ENCODE results near the gene ICE1.

The ICE1 gene

DNA sequence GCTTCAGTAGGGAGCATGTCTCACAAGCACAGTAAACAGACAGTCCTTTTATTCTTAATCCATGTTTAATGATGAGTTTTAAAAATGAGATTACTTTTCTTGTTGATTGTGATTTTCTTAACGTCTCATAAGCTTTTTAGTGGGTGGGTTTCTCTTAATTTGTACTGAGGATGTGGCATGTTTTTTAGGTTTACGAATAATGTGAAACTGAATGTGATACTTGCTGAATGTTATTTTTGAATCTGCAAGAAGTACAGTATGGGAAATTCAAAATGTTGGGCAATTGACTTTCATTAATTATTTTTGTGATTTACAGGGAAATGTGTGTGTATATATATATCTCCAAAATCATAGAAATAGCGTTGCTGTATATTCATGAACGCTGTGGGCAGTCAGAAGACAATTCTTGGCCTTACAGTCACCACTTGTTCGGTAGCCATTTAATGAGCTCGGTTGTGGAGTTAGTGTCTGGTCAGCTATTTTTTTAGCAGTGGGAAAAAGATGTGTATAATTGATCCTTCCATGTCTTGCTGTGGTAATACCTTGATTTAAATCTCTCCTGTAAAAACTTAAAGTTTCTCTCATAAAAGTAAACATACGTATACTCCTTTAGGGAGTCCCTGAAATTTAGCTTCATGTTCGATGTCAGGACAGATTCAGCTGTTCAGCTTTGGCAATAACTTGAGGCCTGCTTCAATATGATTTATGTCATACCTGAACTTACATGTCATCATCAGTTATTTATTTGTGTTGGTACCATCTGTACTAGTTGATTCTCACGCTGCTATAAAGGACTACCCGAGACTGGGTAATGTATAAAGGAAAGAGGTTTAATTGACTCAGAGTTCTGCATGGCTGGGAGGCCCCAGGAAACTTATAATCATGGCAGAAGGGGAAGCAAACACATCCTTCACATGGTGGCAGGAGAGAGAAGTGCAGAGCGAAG, 15.0 kb downstream of the ICE1 start:
- no peak overlapping the region for H3K4me3 ChIP-seq (ENCODE audit: low read length in 2 of 2)
- no peak overlapping the region for H2BK120ac ChIP-seq (ENCODE audit: low read depth, low read length)
- no peak overlapping the region for H3K14ac ChIP-seq (ENCODE audit: low read length)
- no peaks in the 10 kb centered on the region for H3K27me3 ChIP-seq (ENCODE audit: control insufficient read depth in 3 of 3, insufficient read depth in 3 of 3, low read depth in 1 of 3, low read length in 3 of 3)
- WGBS, 2 donors (ENCODE audit: extremely low coverage in 2 of 2, insufficient read length in 2 of 2, insufficient replicate concordance in 1 of 2), result no CpG with 5 or more reads among the region's 11 CpGs
- DNase-seq (ENCODE audit: low spot score), result no peak
- H3K9ac ChIP-seq (ENCODE audit: low read depth, low read length, poor library complexity), result no peak overlapping the region
- no peak overlapping the region for H3K4ac ChIP-seq (ENCODE audit: low read length)
- no peak overlapping the region for H3K23ac ChIP-seq (ENCODE audit: low read depth, low read length, poor library complexity)
- H2BK15ac ChIP-seq (ENCODE audit: low read length), result no peak overlapping the region
- H2BK12ac ChIP-seq (ENCODE audit: low read length), result no peak overlapping the region
- H2AK5ac ChIP-seq (ENCODE audit: low read depth, low read length), result no peak overlapping the region
- no peak overlapping the region for H3K4me2 ChIP-seq (ENCODE audit: insufficient read depth, low read length, poor library complexity, severe bottlenecking)
- H4K91ac ChIP-seq (ENCODE audit: low read depth, low read length, poor library complexity), result no peak overlapping the region
- H2AFZ ChIP-seq (ENCODE audit: low read length), result no peak overlapping the region
- H3K18ac ChIP-seq (ENCODE audit: low read length), result no peak overlapping the region
- H3K79me1 ChIP-seq (ENCODE audit: low read depth, low read length), result no peaks in the 10 kb centered on the region
- no peak overlapping the region for H2BK5ac ChIP-seq (ENCODE audit: low read length)
- peaks cover 0 to 58% of the 10 kb centered on the region in 2 donors for H3K36me3 ChIP-seq (replicated peaks in 1 of 2; ENCODE audit: control insufficient read depth in 2 of 2, insufficient read depth in 2 of 2, low read length in 2 of 2)
- no peaks in the 10 kb centered on the region for H3K4me1 ChIP-seq (ENCODE audit: control insufficient read depth in 2 of 2, insufficient read depth in 1 of 2, low read depth in 1 of 2, low read length in 2 of 2)
- H3K9me3 ChIP-seq (replicated peaks in 1 of 2; ENCODE audit: control insufficient read depth in 2 of 2, insufficient read depth in 1 of 2, low read depth in 1 of 2, low read length in 2 of 2), result no peaks in the 10 kb centered on the region
- H3K27ac ChIP-seq (replicated peaks; ENCODE audit: low read length), result no peak overlapping the region
- no peak overlapping the region for H4K8ac ChIP-seq (ENCODE audit: low read depth, low read length)

DNA sequence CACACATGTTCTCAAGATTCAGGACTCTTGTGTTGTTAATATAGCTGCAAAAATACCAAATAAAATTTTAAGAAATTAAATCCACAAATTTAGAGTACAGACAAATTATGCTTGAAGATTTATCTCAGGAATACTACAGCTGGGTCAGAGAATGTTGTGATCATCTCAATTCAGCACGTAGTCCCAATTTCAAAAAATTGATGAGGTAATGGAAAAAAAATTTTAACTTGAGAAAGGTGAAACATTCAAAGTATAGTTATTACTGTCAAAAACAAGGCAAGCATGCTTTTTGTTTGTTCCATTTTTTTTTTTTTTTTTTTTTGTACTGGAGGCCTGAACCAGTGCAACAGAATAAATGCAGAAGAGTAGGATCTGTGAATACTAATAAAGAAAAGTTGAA, 29.4 kb downstream of the ICE1 start:
- Histone ChIP-seq H3K18ac (ENCODE audit: low read length) (no peak overlapping the region), H4K91ac (ENCODE audit: low read depth, low read length, poor library complexity) (no peak overlapping the region), H3K4me1 (ENCODE audit: control insufficient read depth in 2 of 2, insufficient read depth in 1 of 2, low read depth in 1 of 2, low read length in 2 of 2) (no peaks in the 10 kb centered on the region), H3K36me3 (replicated peaks in 1 of 2; ENCODE audit: control insufficient read depth in 2 of 2, insufficient read depth in 2 of 2, low read length in 2 of 2) (peaks cover 7 to 99% of the 10 kb centered on the region in 2 donors), H3K79me1 (ENCODE audit: low read depth, low read length) (no peaks in the 10 kb centered on the region), H3K4me3 (ENCODE audit: low read length in 2 of 2) (no peak overlapping the region), H3K27me3 (ENCODE audit: control insufficient read depth in 3 of 3, insufficient read depth in 3 of 3, low read depth in 1 of 3, low read length in 3 of 3) (no peaks in the 10 kb centered on the region), H3K9me3 (replicated peaks in 1 of 2; ENCODE audit: control insufficient read depth in 2 of 2, insufficient read depth in 1 of 2, low read depth in 1 of 2, low read length in 2 of 2) (no peaks in the 10 kb centered on the region), H3K23ac (ENCODE audit: low read depth, low read length, poor library complexity) (no peak overlapping the region), H2BK12ac (ENCODE audit: low read length) (no peak overlapping the region), H2BK5ac (ENCODE audit: low read length) (no peak overlapping the region), H2AK5ac (ENCODE audit: low read depth, low read length) (no peak overlapping the region), H2AFZ (ENCODE audit: low read length) (no peak overlapping the region), H3K4ac (ENCODE audit: low read length) (no peak overlapping the region), H3K4me2 (ENCODE audit: insufficient read depth, low read length, poor library complexity, severe bottlenecking) (no peak overlapping the region), H2BK15ac (ENCODE audit: low read length) (no peak overlapping the region), H3K14ac (ENCODE audit: low read length) (no peak overlapping the region), H3K9ac (ENCODE audit: low read depth, low read length, poor library complexity) (no peak overlapping the region), H4K8ac (ENCODE audit: low read depth, low read length) (no peak overlapping the region), H3K27ac (replicated peaks; ENCODE audit: low read length) (no peak overlapping the region), H2BK120ac (ENCODE audit: low read depth, low read length) (no peak overlapping the region)
- DNase-seq (ENCODE audit: low spot score), result no peak
- WGBS, 2 donors (ENCODE audit: extremely low coverage in 2 of 2, insufficient read length in 2 of 2, insufficient replicate concordance in 1 of 2), result no CpG with 5 or more reads among the region's 1 CpG

DNA sequence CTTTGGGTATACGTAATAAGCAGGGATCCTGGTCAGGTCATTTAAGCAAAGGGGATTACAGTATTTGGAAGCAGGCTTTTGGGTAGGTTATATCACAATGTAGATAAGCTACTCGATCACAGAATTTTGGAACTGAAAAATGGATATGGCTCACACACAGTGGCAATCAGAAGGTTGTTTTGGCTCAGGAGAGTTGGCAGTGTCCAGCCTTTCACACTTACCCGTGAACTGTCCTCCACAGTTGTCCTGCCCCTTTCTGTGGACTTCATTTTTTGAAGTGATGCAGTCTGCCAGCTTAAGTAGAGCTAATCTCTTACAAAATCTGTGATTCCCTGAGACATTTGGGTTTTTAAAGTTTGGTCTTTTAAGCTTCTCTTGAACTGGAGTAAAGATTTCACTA, 30.7 kb downstream of the ICE1 start:
- H3K27ac ChIP-seq (replicated peaks; ENCODE audit: low read length), result no peak overlapping the region
- H3K4me1 ChIP-seq (ENCODE audit: control insufficient read depth in 2 of 2, insufficient read depth in 1 of 2, low read depth in 1 of 2, low read length in 2 of 2), result no peaks in the 10 kb centered on the region
- H3K27me3 ChIP-seq (ENCODE audit: control insufficient read depth in 3 of 3, insufficient read depth in 3 of 3, low read depth in 1 of 3, low read length in 3 of 3), result no peaks in the 10 kb centered on the region
- no peak overlapping the region for H4K91ac ChIP-seq (ENCODE audit: low read depth, low read length, poor library complexity)
- no CpG with 5 or more reads among the region's 3 CpGs for WGBS, 2 donors (ENCODE audit: extremely low coverage in 2 of 2, insufficient read length in 2 of 2, insufficient replicate concordance in 1 of 2)
- H3K23ac ChIP-seq (ENCODE audit: low read depth, low read length, poor library complexity), result no peak overlapping the region
- no peaks in the 10 kb centered on the region for H3K9me3 ChIP-seq (replicated peaks in 1 of 2; ENCODE audit: control insufficient read depth in 2 of 2, insufficient read depth in 1 of 2, low read depth in 1 of 2, low read length in 2 of 2)
- no peak overlapping the region for H2BK15ac ChIP-seq (ENCODE audit: low read length)
- no peak overlapping the region for H3K4ac ChIP-seq (ENCODE audit: low read length)
- H2BK12ac ChIP-seq (ENCODE audit: low read length), result no peak overlapping the region
- no peak overlapping the region for H2AK5ac ChIP-seq (ENCODE audit: low read depth, low read length)
- no peak overlapping the region for H3K4me2 ChIP-seq (ENCODE audit: insufficient read depth, low read length, poor library complexity, severe bottlenecking)
- H3K79me1 ChIP-seq (ENCODE audit: low read depth, low read length), result no peaks in the 10 kb centered on the region
- no peak for DNase-seq (ENCODE audit: low spot score)
- no peak overlapping the region for H2BK5ac ChIP-seq (ENCODE audit: low read length)
- H2BK120ac ChIP-seq (ENCODE audit: low read depth, low read length), result no peak overlapping the region
- no peak overlapping the region for H2AFZ ChIP-seq (ENCODE audit: low read length)
- peaks cover 11 to 99% of the 10 kb centered on the region in 2 donors for H3K36me3 ChIP-seq (replicated peaks in 1 of 2; ENCODE audit: control insufficient read depth in 2 of 2, insufficient read depth in 2 of 2, low read length in 2 of 2)
- no peak overlapping the region for H4K8ac ChIP-seq (ENCODE audit: low read depth, low read length)
- no peak overlapping the region for H3K14ac ChIP-seq (ENCODE audit: low read length)
- H3K18ac ChIP-seq (ENCODE audit: low read length), result no peak overlapping the region
- H3K4me3 ChIP-seq (ENCODE audit: low read length in 2 of 2), result no peak overlapping the region
- H3K9ac ChIP-seq (ENCODE audit: low read depth, low read length, poor library complexity), result no peak overlapping the region

DNA sequence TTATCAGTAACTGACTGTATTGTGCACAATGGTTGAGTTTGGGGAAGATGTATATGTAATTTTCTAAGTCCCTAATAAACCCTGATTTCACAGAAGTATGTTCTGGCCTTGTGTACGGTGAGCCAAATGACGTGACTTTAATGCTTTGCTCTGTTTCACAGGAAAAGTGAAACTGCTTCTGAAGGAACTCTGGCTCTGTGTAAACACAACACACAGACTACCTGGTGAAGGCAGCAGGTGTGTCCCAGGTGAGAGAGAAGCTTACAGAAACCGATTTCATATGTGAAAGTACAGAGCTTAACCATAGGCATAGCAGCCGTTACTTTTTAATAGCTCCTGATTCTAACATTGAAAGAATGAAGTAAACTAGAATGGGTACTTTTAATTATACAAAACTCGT, 31.9 kb downstream of the ICE1 start:
- Histone ChIP-seq H4K91ac (ENCODE audit: low read depth, low read length, poor library complexity) (no peak overlapping the region), H3K18ac (ENCODE audit: low read length) (no peak overlapping the region), H3K4me3 (ENCODE audit: low read length in 2 of 2) (no peak overlapping the region), H2BK12ac (ENCODE audit: low read length) (no peak overlapping the region), H3K27me3 (ENCODE audit: control insufficient read depth in 3 of 3, insufficient read depth in 3 of 3, low read depth in 1 of 3, low read length in 3 of 3) (no peaks in the 10 kb centered on the region), H3K27ac (replicated peaks; ENCODE audit: low read length) (no peak overlapping the region), H3K14ac (ENCODE audit: low read length) (no peak overlapping the region), H2BK120ac (ENCODE audit: low read depth, low read length) (no peak overlapping the region), H3K4me1 (ENCODE audit: control insufficient read depth in 2 of 2, insufficient read depth in 1 of 2, low read depth in 1 of 2, low read length in 2 of 2) (no peaks in the 10 kb centered on the region), H2AFZ (ENCODE audit: low read length) (no peak overlapping the region), H2BK5ac (ENCODE audit: low read length) (no peak overlapping the region), H3K9ac (ENCODE audit: low read depth, low read length, poor library complexity) (no peak overlapping the region), H2BK15ac (ENCODE audit: low read length) (no peak overlapping the region), H3K36me3 (replicated peaks in 1 of 2; ENCODE audit: control insufficient read depth in 2 of 2, insufficient read depth in 2 of 2, low read length in 2 of 2) (peaks cover 15 to 97% of the 10 kb centered on the region in 2 donors), H2AK5ac (ENCODE audit: low read depth, low read length) (no peak overlapping the region), H3K9me3 (replicated peaks in 1 of 2; ENCODE audit: control insufficient read depth in 2 of 2, insufficient read depth in 1 of 2, low read depth in 1 of 2, low read length in 2 of 2) (no peaks in the 10 kb centered on the region), H3K4ac (ENCODE audit: low read length) (no peak overlapping the region), H3K4me2 (ENCODE audit: insufficient read depth, low read length, poor library complexity, severe bottlenecking) (no peak overlapping the region), H4K8ac (ENCODE audit: low read depth, low read length) (no peak overlapping the region), H3K23ac (ENCODE audit: low read depth, low read length, poor library complexity) (no peak overlapping the region), H3K79me1 (ENCODE audit: low read depth, low read length) (no peaks in the 10 kb centered on the region)
- no CpG with 5 or more reads among the region's 5 CpGs for WGBS, 2 donors (ENCODE audit: extremely low coverage in 2 of 2, insufficient read length in 2 of 2, insufficient replicate concordance in 1 of 2)
- no peak for DNase-seq (ENCODE audit: low spot score)

Data from neuronal stem cell (in vitro differentiated cells).